Trophoblast cell (in vitro differentiated cells and primary cell): ENCODE measurements around the gene ANP32B.
A peak's percentile ranks its signal among the peaks of the same experiment; 100 is the strongest.

Source experiments
- DNase-seq, 2 donors: peaks; one replicate each; pipeline ENCODE4 v3.0.0-alpha.2; 2016
- H2AFZ ChIP-seq: 2 replicates; pipeline ENCODE4 v1.6.1; 2013; ENCODE audit warnings: low read length, moderate library complexity, mild to moderate bottlenecking; ENCODE audit not compliant: insufficient read depth, poor library complexity
- H2AK5ac ChIP-seq: 2 replicates; pipeline ENCODE4 v1.6.1; 2013; ENCODE audit warnings: mild to moderate bottlenecking, low read length
- H2BK120ac ChIP-seq: 2 replicates; pipeline ENCODE4 v1.6.1; 2013; ENCODE audit warnings: low read length, mild to moderate bottlenecking, moderate library complexity; ENCODE audit not compliant: insufficient read depth, poor library complexity
- H2BK12ac ChIP-seq: 2 replicates; pipeline ENCODE4 v1.6.1; 2013; ENCODE audit warnings: mild to moderate bottlenecking, low read length, moderate library complexity
- H2BK5ac ChIP-seq: 2 replicates; pipeline ENCODE4 v1.6.1; 2013; ENCODE audit warnings: low read length, low read depth, moderate library complexity, mild to moderate bottlenecking; ENCODE audit not compliant: poor library complexity
- H3K14ac ChIP-seq: 2 replicates; pipeline ENCODE4 v1.6.1; 2013; ENCODE audit warnings: mild to moderate bottlenecking, low read length
- H3K18ac ChIP-seq: 2 replicates; pipeline ENCODE4 v1.6.1; 2013; ENCODE audit warnings: mild to moderate bottlenecking, low read length
- H3K23ac ChIP-seq: 2 replicates; pipeline ENCODE4 v1.6.1; 2013; ENCODE audit warnings: low read length
- H3K27ac ChIP-seq: 2 replicates; pipeline ENCODE4 v1.5.1; 2013; ENCODE audit warnings: low read depth, mild to moderate bottlenecking, inconsistent platforms, low read length, moderate library complexity
- H3K27me3 ChIP-seq: 2 replicates; pipeline ENCODE4 v1.6.1; 2013; ENCODE audit warnings: inconsistent platforms, mild to moderate bottlenecking, low read length, moderate library complexity; ENCODE audit not compliant: insufficient read depth
- H3K36me3 ChIP-seq, 2 experiments: 1 replicate in 1 of 2; 2 replicates in 1 of 2; pipeline ENCODE4 v1.6.1; 2013; ENCODE audit warnings: low read length in 2 of 2, mild to moderate bottlenecking in 2 of 2, moderate library complexity in 1 of 2; ENCODE audit not compliant: insufficient read depth in 2 of 2, control insufficient read depth in 1 of 2
- H3K4ac ChIP-seq: 2 replicates; pipeline ENCODE4 v1.6.1; 2013; ENCODE audit warnings: low read depth, mild to moderate bottlenecking, low read length, moderate library complexity
- H3K4me1 ChIP-seq, 2 experiments: 1 replicate in 1 of 2; 2 replicates in 1 of 2; pipeline ENCODE4 v1.6.1; 2013; ENCODE audit warnings: low read length in 2 of 2, mild to moderate bottlenecking in 2 of 2, moderate library complexity in 1 of 2; ENCODE audit not compliant: insufficient read depth in 2 of 2, control insufficient read depth in 1 of 2
- H3K4me2 ChIP-seq: 2 replicates; pipeline ENCODE4 v1.6.1; 2013; ENCODE audit warnings: inconsistent platforms, mild to moderate bottlenecking, low read length, moderate library complexity
- H3K4me3 ChIP-seq: 2 replicates; pipeline ENCODE4 v1.5.1; 2013; ENCODE audit warnings: mild to moderate bottlenecking, low read depth, low read length, inconsistent platforms
- H3K79me1 ChIP-seq: one replicate; pipeline ENCODE4 v1.6.1; 2013; ENCODE audit warnings: low read length
- H3K79me2 ChIP-seq: 2 replicates; pipeline ENCODE4 v1.6.1; 2013; ENCODE audit warnings: low read length, mild to moderate bottlenecking; ENCODE audit not compliant: control insufficient read depth, insufficient read depth, poor library complexity
- H3K9ac ChIP-seq: 2 replicates; pipeline ENCODE4 v1.6.1; 2013; ENCODE audit warnings: mild to moderate bottlenecking, low read length
- H3K9me3 ChIP-seq: 2 replicates; pipeline ENCODE4 v1.6.1; 2013; ENCODE audit warnings: low read depth, mild to moderate bottlenecking, control low read depth, inconsistent platforms, low read length; ENCODE audit not compliant: insufficient read depth
- H4K12ac ChIP-seq: 2 replicates; pipeline ENCODE4 v1.6.1; 2013; ENCODE audit warnings: low read depth, mild to moderate bottlenecking, low read length, moderate library complexity
- H4K8ac ChIP-seq: 2 replicates; pipeline ENCODE4 v1.6.1; 2013; ENCODE audit warnings: low read depth, mild to moderate bottlenecking, low read length, moderate library complexity
- H4K91ac ChIP-seq: one replicate; pipeline ENCODE4 v1.6.1; 2013; ENCODE audit warnings: low read depth, mild to moderate bottlenecking, low read length, moderate library complexity
- WGBS: extraction: QIAGEN DNeasy Blood & Tissue Kit; methylation state at CpG from one replicate; pipeline ENCODE4 v1.1.7; 2013; ENCODE audit warnings: missing lambda C conversion rate; ENCODE audit not compliant: insufficient read length, insufficient coverage; ENCODE audit errors: extremely low coverage; 5-methylcytosine and 5-hydroxymethylcytosine counted together

Gene ANP32B

GRCh38 chr9:98011122-98011521 lies 28.0 kb downstream of the ANP32B start:
- Histone ChIP-seq H3K27me3 (no peaks in the 10 kb centered on the region), H3K4me1 (no peaks in the 10 kb centered on the region), H3K9ac (no peak overlapping the region), H2AK5ac (no peak overlapping the region), H4K91ac (no peak overlapping the region), H2BK5ac (no peak overlapping the region), H3K14ac (no peak overlapping the region), H3K4me3 (no peak overlapping the region), H3K18ac (no peak overlapping the region), H2BK120ac (no peak overlapping the region), H4K12ac (no peak overlapping the region), H3K79me1 (no peaks in the 10 kb centered on the region), H3K9me3 (no peaks in the 10 kb centered on the region), H3K36me3 (peaks cover 23 to 63% of the 10 kb centered on the region in 2 experiments), H3K79me2 (no peaks in the 10 kb centered on the region), H2BK12ac (no peak overlapping the region), H3K4ac (no peak overlapping the region), H2AFZ (no peak overlapping the region), H3K4me2 (no peak overlapping the region), H3K23ac (no peak overlapping the region), H4K8ac (no peak overlapping the region), H3K27ac (no peak overlapping the region)
- no peak for DNase-seq
- 100% methylated on average over 4 of the region's 7 CpGs for WGBS

- Histone ChIP-seq H3K79me2 (no peaks in the 10 kb centered on the region), H4K12ac (no peak overlapping the region), H2AFZ (no peak overlapping the region), H2AK5ac (no peak overlapping the region), H3K9me3 (no peaks in the 10 kb centered on the region), H2BK5ac (no peak overlapping the region), H3K23ac (no peak overlapping the region), H3K14ac (no peak overlapping the region), H3K4me3 (no peak overlapping the region), H3K27me3 (no peaks in the 10 kb centered on the region), H3K4me2 (no peak overlapping the region), H3K36me3 (peaks cover 22 to 61% of the 10 kb centered on the region in 2 experiments), H3K9ac (no peak overlapping the region), H3K27ac (no peak overlapping the region), H2BK120ac (no peak overlapping the region), H3K4me1 (no peaks in the 10 kb centered on the region), H3K79me1 (no peaks in the 10 kb centered on the region), H2BK12ac (no peak overlapping the region), H4K91ac (no peak overlapping the region), H3K4ac (no peak overlapping the region), H3K18ac (no peak overlapping the region), H4K8ac (no peak overlapping the region)
- WGBS = no CpG with 5 or more reads among the region's 4 CpGs
- no peak for DNase-seq
These were observed 33.1 kb downstream of the ANP32B start for GRCh38 chr9:98016137-98016680.

GRCh38 chr9:98017306-98017705 lies 34.2 kb downstream of the ANP32B start:
- H4K8ac ChIP-seq = no peak overlapping the region
- H2BK5ac ChIP-seq = no peak overlapping the region
- no peak overlapping the region for H3K4ac ChIP-seq
- H3K79me2 ChIP-seq = no peaks in the 10 kb centered on the region
- H3K4me3 ChIP-seq = no peak overlapping the region
- no peak overlapping the region for H3K14ac ChIP-seq
- peaks cover 22 to 62% of the 10 kb centered on the region in 2 experiments for H3K36me3 ChIP-seq
- no peak overlapping the region for H2BK12ac ChIP-seq
- H3K4me2 ChIP-seq = no peak overlapping the region
- no peak overlapping the region for H3K23ac ChIP-seq
- no peak overlapping the region for H2AK5ac ChIP-seq
- H2BK120ac ChIP-seq = no peak overlapping the region
- H3K18ac ChIP-seq = no peak overlapping the region
- H3K9me3 ChIP-seq = no peaks in the 10 kb centered on the region
- DNase-seq = no peak
- no peaks in the 10 kb centered on the region for H3K79me1 ChIP-seq
- no peak overlapping the region for H2AFZ ChIP-seq
- H4K12ac ChIP-seq = no peak overlapping the region
- no peak overlapping the region for H3K9ac ChIP-seq
- H4K91ac ChIP-seq = no peak overlapping the region
- H3K27ac ChIP-seq = no peak overlapping the region
- no peaks in the 10 kb centered on the region for H3K4me1 ChIP-seq
- WGBS = no CpG with 5 or more reads among the region's 1 CpG
- no peaks in the 10 kb centered on the region for H3K27me3 ChIP-seq

- no peaks in the 10 kb centered on the region for H3K79me1 ChIP-seq
- H4K12ac ChIP-seq = no peak overlapping the region
- H3K18ac ChIP-seq = no peak overlapping the region
- no peaks in the 10 kb centered on the region for H3K9me3 ChIP-seq
- no peak overlapping the region for H3K14ac ChIP-seq
- no peak for DNase-seq
- H3K79me2 ChIP-seq = no peaks in the 10 kb centered on the region
- H3K4me1 ChIP-seq = no peaks in the 10 kb centered on the region
- H3K4me3 ChIP-seq = no peak overlapping the region
- H2AFZ ChIP-seq = no peak overlapping the region
- H3K23ac ChIP-seq = no peak overlapping the region
- no CpG with 5 or more reads among the region's 5 CpGs for WGBS
- no peak overlapping the region for H2AK5ac ChIP-seq
- no peak overlapping the region for H2BK12ac ChIP-seq
- H4K91ac ChIP-seq = no peak overlapping the region
- no peaks in the 10 kb centered on the region for H3K27me3 ChIP-seq
- H4K8ac ChIP-seq = no peak overlapping the region
- no peak overlapping the region for H3K4ac ChIP-seq
- peaks cover 14 to 53% of the 10 kb centered on the region in 2 experiments for H3K36me3 ChIP-seq
- no peak overlapping the region for H3K27ac ChIP-seq
- no peak overlapping the region for H3K4me2 ChIP-seq
- H2BK120ac ChIP-seq = no peak overlapping the region
- H2BK5ac ChIP-seq = no peak overlapping the region
- peak overlapping the region; percentile 30 for H3K9ac ChIP-seq
These were observed 35.2 kb downstream of the ANP32B start for GRCh38 chr9:98018347-98018746.
